ENCODE results near the gene PIR.

GRCh38 chrX:15523088-15523487 is 30.0 kb upstream of the PIR start:
- no peak for TF ChIP-seq EZH2 (IDR thresholded peaks at IDR 0.05; ENCODE audit: borderline replicate concordance, low read depth, low read length)
- TF ChIP-seq JUNB (CRISPR knock-in tag; conservative IDR thresholded peaks at IDR 0.05): no peak
- TF ChIP-seq ATF3 (IDR thresholded peaks at IDR 0.05): no peak
- TF ChIP-seq ATF3 (CRISPR knock-in tag; conservative IDR thresholded peaks at IDR 0.05): no peak
- no peak for TF ChIP-seq CEBPB (tag; IDR thresholded peaks at IDR 0.05)
- no peak for TF ChIP-seq CTCF (IDR thresholded peaks at IDR 0.05 in 2 of 3, conservative IDR thresholded peaks at IDR 0.05 in 1 of 3; ENCODE audit: insufficient read depth in 2 of 3, low read depth in 1 of 3, low read length in 3 of 3)
- no peak for TF ChIP-seq GTF2F1 (IDR thresholded peaks at IDR 0.05; ENCODE audit: low read depth, low read length)
- TF ChIP-seq POLR2G (IDR thresholded peaks at IDR 0.05; ENCODE audit: low read depth, low read length): no peak
- TF ChIP-seq ARID2 (IDR thresholded peaks at IDR 0.05): no peak
- TF ChIP-seq TAF7 (tag; IDR thresholded peaks at IDR 0.05): no peak
- TF ChIP-seq SPI1 (IDR thresholded peaks at IDR 0.05; ENCODE audit: borderline replicate concordance, low read depth, low read length): no peak
- no peak for TF ChIP-seq POLR2A (conservative IDR thresholded peaks at IDR 0.05)
